ENCODE measurements around the gene PTCH1. TPM values are rescaled to one million over a fixed set of nuclear protein-coding genes. Genes with fewer than 3 reads are reported as not detected.

PTCH1 gene
- total RNA-seq, 1 donor from 2014 or later, result 16.2 TPM

DNA sequence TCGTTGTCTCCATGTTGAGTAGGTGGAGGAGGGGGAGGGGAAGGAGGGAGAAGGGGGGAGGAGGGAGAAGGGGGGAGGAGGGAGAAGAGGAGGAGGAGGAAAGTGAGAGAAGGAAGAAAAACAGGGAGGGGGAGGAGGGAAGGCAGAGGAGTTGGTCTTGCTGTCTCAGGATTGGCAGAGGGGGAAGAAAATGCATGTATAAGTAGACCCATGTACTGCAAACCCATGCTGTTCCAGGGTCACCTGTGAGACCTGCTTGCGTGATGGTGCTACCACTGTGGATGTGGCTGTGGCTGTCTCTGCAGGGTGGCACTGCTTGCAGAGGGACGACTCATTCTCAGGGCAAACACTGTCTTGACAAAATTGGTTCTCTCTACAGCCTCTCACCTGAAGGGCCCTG lies 76.3 kb downstream of the PTCH1 start:
- H3K4me3 Mint-ChIP-seq (ENCODE audit: unreplicated experiment), result no peak overlapping the region

DNA sequence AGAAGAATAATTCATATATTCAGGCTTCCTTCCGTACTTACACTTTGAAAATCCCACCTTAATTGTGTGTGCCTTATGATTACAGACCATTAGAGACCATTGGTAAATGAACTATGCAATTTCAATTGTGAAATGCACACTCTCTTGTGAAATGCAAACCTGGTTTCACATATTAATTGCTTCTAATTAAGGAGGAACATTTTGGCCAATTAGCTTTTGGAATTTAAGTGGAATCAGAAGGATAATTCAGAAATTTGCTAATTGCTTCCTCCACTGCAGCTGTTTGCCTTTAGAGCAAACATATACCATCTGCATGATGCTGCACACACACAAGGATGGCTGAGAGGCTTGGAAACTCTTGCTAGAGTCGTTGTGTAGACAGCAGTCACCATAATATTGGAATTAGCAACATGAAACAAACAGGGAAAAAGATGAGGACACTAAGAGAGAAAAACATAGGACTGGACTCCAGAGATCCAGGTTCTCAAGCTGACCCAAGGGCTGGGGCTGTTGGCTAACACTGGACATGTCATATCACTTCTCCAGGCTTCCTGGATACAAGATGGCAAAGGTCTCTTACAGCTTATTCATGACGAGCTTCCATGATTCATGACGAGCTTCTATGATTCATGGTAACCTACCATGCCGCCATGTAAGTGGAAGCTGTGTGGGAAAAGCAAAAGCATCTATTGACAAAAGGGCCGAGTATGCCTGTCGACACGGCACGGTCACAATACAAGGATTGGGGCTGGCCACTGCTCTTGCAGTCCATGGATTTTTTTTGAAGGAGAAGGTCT lies 78.0 kb downstream of the PTCH1 start:
- no peak overlapping the region for H3K27ac Mint-ChIP-seq (ENCODE audit: unreplicated experiment)
- TF ChIP-seq, protein P1, sequence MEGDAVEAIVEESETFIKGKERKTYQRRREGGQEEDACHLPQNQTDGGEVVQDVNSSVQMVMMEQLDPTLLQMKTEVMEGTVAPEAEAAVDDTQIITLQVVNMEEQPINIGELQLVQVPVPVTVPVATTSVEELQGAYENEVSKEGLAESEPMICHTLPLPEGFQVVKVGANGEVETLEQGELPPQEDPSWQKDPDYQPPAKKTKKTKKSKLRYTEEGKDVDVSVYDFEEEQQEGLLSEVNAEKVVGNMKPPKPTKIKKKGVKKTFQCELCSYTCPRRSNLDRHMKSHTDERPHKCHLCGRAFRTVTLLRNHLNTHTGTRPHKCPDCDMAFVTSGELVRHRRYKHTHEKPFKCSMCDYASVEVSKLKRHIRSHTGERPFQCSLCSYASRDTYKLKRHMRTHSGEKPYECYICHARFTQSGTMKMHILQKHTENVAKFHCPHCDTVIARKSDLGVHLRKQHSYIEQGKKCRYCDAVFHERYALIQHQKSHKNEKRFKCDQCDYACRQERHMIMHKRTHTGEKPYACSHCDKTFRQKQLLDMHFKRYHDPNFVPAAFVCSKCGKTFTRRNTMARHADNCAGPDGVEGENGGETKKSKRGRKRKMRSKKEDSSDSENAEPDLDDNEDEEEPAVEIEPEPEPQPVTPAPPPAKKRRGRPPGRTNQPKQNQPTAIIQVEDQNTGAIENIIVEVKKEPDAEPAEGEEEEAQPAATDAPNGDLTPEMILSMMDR (IDR thresholded peaks at IDR 0.05), result no peak
- H3K4me3 Mint-ChIP-seq (ENCODE audit: unreplicated experiment), result no peak overlapping the region
- H3K9me3 Mint-ChIP-seq (ENCODE audit: unreplicated experiment), result no peaks in the 10 kb centered on the region
- no peaks in the 10 kb centered on the region for H3K4me1 Mint-ChIP-seq (ENCODE audit: unreplicated experiment)
- no peaks in the 10 kb centered on the region for H3K27me3 Mint-ChIP-seq (ENCODE audit: unreplicated experiment)
- H3K36me3 Mint-ChIP-seq (ENCODE audit: unreplicated experiment), result peaks cover 4% of the 10 kb centered on the region
- no peak for DNase-seq (ENCODE audit: extremely low spot score, unreplicated experiment)

More for the DNA sequence above, 76.3 kb downstream of the PTCH1 start:
- Mint-ChIP-seq H3K36me3 (ENCODE audit: unreplicated experiment) (peaks cover 7% of the 10 kb centered on the region), H3K27me3 (ENCODE audit: unreplicated experiment) (no peaks in the 10 kb centered on the region), H3K27ac (ENCODE audit: unreplicated experiment) (no peak overlapping the region), H3K9me3 (ENCODE audit: unreplicated experiment) (no peaks in the 10 kb centered on the region), H3K4me1 (ENCODE audit: unreplicated experiment) (no peaks in the 10 kb centered on the region)
- no peak for DNase-seq (ENCODE audit: extremely low spot score, unreplicated experiment)
- TF ChIP-seq, protein P1 (IDR thresholded peaks at IDR 0.05), result no peak

DNA sequence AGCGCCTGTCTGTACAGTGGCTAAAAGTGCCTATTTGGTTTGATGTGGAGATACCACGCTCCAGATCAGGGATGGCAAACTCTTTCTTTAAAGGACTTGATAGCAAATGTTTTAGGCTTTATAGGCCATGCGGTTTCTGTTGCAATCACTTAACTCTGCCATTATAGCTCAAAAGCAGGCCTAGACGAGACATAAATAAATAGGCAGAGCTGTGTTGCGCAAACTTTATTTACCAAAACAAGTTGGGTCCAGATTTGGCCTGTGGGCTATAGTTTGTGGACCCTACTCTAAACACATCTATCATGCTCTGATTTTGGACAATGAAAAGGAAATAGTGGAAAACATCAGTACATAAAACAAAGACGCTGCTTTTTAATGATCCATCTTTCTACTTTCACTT lies 79.2 kb downstream of the PTCH1 start:
- no peaks in the 10 kb centered on the region for H3K36me3 Mint-ChIP-seq (ENCODE audit: unreplicated experiment)
- TF ChIP-seq, protein P1 (IDR thresholded peaks at IDR 0.05), result no peak
- no peak overlapping the region for H3K27ac Mint-ChIP-seq (ENCODE audit: unreplicated experiment)
- no peaks in the 10 kb centered on the region for H3K4me1 Mint-ChIP-seq (ENCODE audit: unreplicated experiment)
- H3K4me3 Mint-ChIP-seq (ENCODE audit: unreplicated experiment), result no peak overlapping the region
- DNase-seq (ENCODE audit: extremely low spot score, unreplicated experiment), result no peak
- H3K27me3 Mint-ChIP-seq (ENCODE audit: unreplicated experiment), result no peaks in the 10 kb centered on the region
- no peaks in the 10 kb centered on the region for H3K9me3 Mint-ChIP-seq (ENCODE audit: unreplicated experiment)

DNA sequence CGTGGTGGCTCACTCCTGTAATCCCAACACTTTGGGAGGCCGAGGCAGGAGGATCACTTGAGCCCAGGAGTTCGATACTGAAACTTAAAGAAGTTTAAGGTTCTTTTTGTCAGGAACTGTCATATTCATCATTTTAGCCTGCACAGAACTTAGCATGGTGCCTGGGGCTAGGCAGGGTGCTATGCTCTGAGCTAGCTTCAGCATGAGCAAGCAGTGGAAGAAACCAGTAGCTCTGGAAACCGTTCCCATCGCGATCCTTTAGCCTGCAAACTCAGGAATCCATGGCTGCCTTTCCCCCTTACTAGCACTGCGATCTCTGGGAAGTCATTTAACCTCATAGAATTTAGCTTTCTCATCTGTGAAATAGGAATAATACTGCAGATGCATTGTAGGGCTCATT lies 80.4 kb downstream of the PTCH1 start:
- no peak for DNase-seq (ENCODE audit: extremely low spot score, unreplicated experiment)
- Mint-ChIP-seq H3K4me3 (ENCODE audit: unreplicated experiment) (no peak overlapping the region), H3K36me3 (ENCODE audit: unreplicated experiment) (no peaks in the 10 kb centered on the region), H3K9me3 (ENCODE audit: unreplicated experiment) (peaks cover 2% of the 10 kb centered on the region), H3K27me3 (ENCODE audit: unreplicated experiment) (no peaks in the 10 kb centered on the region), H3K4me1 (ENCODE audit: unreplicated experiment) (no peaks in the 10 kb centered on the region), H3K27ac (ENCODE audit: unreplicated experiment) (no peak overlapping the region)
- TF ChIP-seq, protein P1 (IDR thresholded peaks at IDR 0.05), result no peak

DNA sequence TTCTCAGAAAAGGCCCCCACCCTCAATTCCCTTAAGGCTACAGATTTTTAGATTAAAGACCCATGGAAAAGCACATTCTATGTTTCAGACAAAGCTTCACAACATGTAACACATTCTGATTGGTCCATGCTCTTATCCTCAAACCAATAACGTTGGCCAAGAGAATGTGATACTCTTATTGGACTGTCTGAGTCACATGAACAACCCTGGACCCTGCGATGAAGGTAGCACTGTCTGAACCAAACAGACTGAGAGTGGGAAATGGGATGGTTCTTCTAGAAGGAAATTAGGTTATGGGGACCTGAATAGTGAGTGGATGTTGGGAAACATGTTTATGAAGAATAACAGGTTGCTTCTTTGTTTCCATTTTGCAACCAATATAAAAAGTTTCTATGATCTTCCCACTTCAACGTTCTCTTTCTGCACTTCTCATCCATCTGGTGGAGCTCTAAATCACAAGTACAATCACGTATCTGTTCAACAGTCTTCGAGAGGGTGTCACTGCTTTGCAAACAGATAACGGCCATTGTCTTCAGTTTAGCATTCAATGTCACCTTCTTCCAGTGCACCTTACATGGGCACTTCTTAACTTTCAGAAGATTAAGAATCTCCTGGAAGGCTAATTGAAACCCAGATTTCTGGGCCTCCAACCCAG lies 81.6 kb downstream of the PTCH1 start:
- Mint-ChIP-seq H3K4me3 (ENCODE audit: unreplicated experiment) (no peak overlapping the region), H3K9me3 (ENCODE audit: unreplicated experiment) (peaks cover 6% of the 10 kb centered on the region), H3K36me3 (ENCODE audit: unreplicated experiment) (no peaks in the 10 kb centered on the region), H3K27me3 (ENCODE audit: unreplicated experiment) (no peaks in the 10 kb centered on the region), H3K27ac (ENCODE audit: unreplicated experiment) (no peak overlapping the region), H3K4me1 (ENCODE audit: unreplicated experiment) (no peaks in the 10 kb centered on the region)
- TF ChIP-seq, protein P1 (IDR thresholded peaks at IDR 0.05), result no peak
- no peak for DNase-seq (ENCODE audit: extremely low spot score, unreplicated experiment)
